ENCODE data around the gene KLHL11. TPM values are rescaled to one million over a fixed set of nuclear protein-coding genes. Genes with fewer than 3 reads are reported as not detected.

Gene KLHL11
- total and polyA plus RNA-seq, 4 donors: 0.68 to 12.6 (median 7.1) TPM

- no peak for DNase-seq (ENCODE audit: low spot score)
- Histone ChIP-seq H3K9ac (ENCODE audit: low read depth in 1 of 2, low read length in 2 of 2) (no peak overlapping the region), H3K27ac (ENCODE audit: low read depth in 1 of 2, low read length in 2 of 2) (no peak overlapping the region), H3K4me3 (ENCODE audit: low read depth in 1 of 3, low read length in 3 of 3) (no peak overlapping the region), H3K4me1 (ENCODE audit: control insufficient read depth in 4 of 4, insufficient read depth in 4 of 4, low read length in 3 of 4) (peaks cover 0 to 6% (median 5%) of the 10 kb centered on the region in 4 donors), H3K36me3 (ENCODE audit: control insufficient read depth in 4 of 4, insufficient read depth in 3 of 4, low read depth in 1 of 4, low read length in 3 of 4) (peaks cover 26 to 64% (median 57%) of the 10 kb centered on the region in 4 donors), H3K9me3 (ENCODE audit: control insufficient read depth in 4 of 4, low read length in 3 of 4) (no peaks in the 10 kb centered on the region), H3K27me3 (ENCODE audit: control insufficient read depth in 4 of 4, insufficient read depth in 4 of 4, low read length in 3 of 4) (no peaks in the 10 kb centered on the region)
- TF ChIP-seq SP1 (IDR thresholded peaks at IDR 0.05) (no peak), MAX (IDR thresholded peaks at IDR 0.05) (no peak), ATF3 (IDR thresholded peaks at IDR 0.05) (no peak), TAF1 (conservative IDR thresholded peaks at IDR 0.05) (no peak), HNF4G (IDR thresholded peaks at IDR 0.05) (no peak), YY1 (IDR thresholded peaks at IDR 0.05) (no peak), CTCF (IDR thresholded peaks at IDR 0.05; ENCODE audit: low read depth, low read length, missing input control) (no peak), RAD21 (IDR thresholded peaks at IDR 0.05) (no peak), FOXA2 (IDR thresholded peaks at IDR 0.05) (no peak), JUND (IDR thresholded peaks at IDR 0.05) (no peak), FOXA1 (IDR thresholded peaks at IDR 0.05) (no peak), GABPA (IDR thresholded peaks at IDR 0.05 in 1 of 2, conservative IDR thresholded peaks at IDR 0.05 in 1 of 2) (no peak), HNF4A (conservative IDR thresholded peaks at IDR 0.05) (no peak), REST (IDR thresholded peaks at IDR 0.05) (no peak), ZBTB33 (IDR thresholded peaks at IDR 0.05) (no peak), EGR1 (IDR thresholded peaks at IDR 0.05; ENCODE audit: low read depth in 2 of 2) (no peak)
- 91% methylated on average over 6 of the region's 6 CpGs for WGBS
These were observed 17.5 kb upstream of the KLHL11 start for GRCh38 chr17:41882756-41883155.

- H3K9ac ChIP-seq (ENCODE audit: low read depth in 1 of 2, low read length in 2 of 2): no peak overlapping the region
- H3K4me3 ChIP-seq (ENCODE audit: low read depth in 1 of 3, low read length in 3 of 3): no peak overlapping the region
- H3K27ac ChIP-seq (ENCODE audit: low read depth in 1 of 2, low read length in 2 of 2): no peak overlapping the region
- no peaks in the 10 kb centered on the region for H3K27me3 ChIP-seq (ENCODE audit: control insufficient read depth in 4 of 4, insufficient read depth in 4 of 4, low read length in 3 of 4)
- DNase-seq (ENCODE audit: low spot score): no peak
- peaks cover 0 to 6% (median 5%) of the 10 kb centered on the region in 4 donors for H3K4me1 ChIP-seq (ENCODE audit: control insufficient read depth in 4 of 4, insufficient read depth in 4 of 4, low read length in 3 of 4)
- H3K9me3 ChIP-seq (ENCODE audit: control insufficient read depth in 4 of 4, low read length in 3 of 4): no peaks in the 10 kb centered on the region
- WGBS: 52% methylated on average over 4 of the region's 4 CpGs
- H3K36me3 ChIP-seq (ENCODE audit: control insufficient read depth in 4 of 4, insufficient read depth in 3 of 4, low read depth in 1 of 4, low read length in 3 of 4): peaks cover 15 to 44% (median 37%) of the 10 kb centered on the region in 4 donors
- TF ChIP-seq REST (IDR thresholded peaks at IDR 0.05): no peak
- peak; percentile 46 to 52 for TF ChIP-seq RXRA (IDR thresholded peaks at IDR 0.05)
- TF ChIP-seq ZBTB33 (IDR thresholded peaks at IDR 0.05): no peak
- TF ChIP-seq SP1 (IDR thresholded peaks at IDR 0.05): no peak
- TF ChIP-seq HNF4G (IDR thresholded peaks at IDR 0.05): no peak
- TF ChIP-seq EGR1 (IDR thresholded peaks at IDR 0.05; ENCODE audit: low read depth in 2 of 2): no peak
- no peak for TF ChIP-seq FOXA1 (IDR thresholded peaks at IDR 0.05)
These were observed 14.9 kb upstream of the KLHL11 start for GRCh38 chr17:41880130-41880529.

Measured in liver (tissue), 9 donors.